Superior temporal gyrus (tissue), 1 donor: ENCODE results near the gene DFFA.
A peak's percentile ranks its signal among the peaks of the same experiment; 100 is the strongest.

Experiments
- DNase-seq: peaks from one replicate; pipeline ENCODE4 v3.0.0-alpha.2; 2016; ENCODE audit errors: extremely low spot score

Gene DFFA, protein sequence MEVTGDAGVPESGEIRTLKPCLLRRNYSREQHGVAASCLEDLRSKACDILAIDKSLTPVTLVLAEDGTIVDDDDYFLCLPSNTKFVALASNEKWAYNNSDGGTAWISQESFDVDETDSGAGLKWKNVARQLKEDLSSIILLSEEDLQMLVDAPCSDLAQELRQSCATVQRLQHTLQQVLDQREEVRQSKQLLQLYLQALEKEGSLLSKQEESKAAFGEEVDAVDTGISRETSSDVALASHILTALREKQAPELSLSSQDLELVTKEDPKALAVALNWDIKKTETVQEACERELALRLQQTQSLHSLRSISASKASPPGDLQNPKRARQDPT

DNA sequence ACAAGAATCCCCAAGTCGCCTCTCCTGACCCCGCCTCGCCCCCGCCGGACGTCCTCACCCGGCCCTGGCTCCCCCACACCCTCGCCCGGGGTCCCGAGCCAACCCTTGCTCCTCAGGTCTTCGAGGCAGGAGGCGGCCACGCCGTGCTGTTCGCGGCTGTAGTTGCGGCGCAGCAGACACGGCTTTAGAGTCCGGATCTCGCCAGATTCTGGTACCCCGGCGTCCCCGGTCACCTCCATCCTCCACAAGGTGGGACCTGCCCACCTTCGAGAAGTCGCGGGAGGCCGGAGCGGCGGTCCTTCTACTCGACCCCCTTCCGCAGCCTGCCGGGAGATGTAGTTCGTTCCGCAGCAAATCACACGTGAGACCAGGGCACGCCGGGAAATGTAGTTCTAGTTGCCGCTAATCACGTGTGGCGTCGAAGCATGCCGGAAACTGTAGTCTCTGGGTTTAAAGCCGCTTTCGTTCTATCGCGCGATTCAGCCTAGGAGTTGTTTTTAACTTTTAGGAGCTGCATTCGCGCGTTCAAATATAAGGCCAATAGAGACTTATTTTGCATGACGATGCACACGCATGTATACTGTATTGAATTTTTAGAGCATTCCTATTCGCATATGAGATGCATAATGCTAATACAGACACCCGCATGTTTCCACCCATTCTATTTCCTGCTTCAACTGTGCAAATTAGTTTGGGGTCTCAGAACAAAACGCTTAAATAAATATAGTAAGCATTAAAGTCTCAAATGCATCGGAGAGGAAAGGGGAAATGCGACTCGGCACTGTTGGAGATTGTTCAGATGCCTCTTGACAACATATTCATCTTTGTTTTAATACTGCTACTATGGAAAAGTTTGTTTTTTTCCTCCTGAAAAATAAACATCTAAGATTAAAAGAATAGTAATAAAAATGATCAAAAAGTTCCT is at the start of gene DFFA:
Gene DFFA, minus strand, starts transcription at position 310 of the 925 bp plus-strand sequence. Its CDS starts 71 bp downstream, at position 239.
- peak; percentile 99 for DNase-seq

DNA sequence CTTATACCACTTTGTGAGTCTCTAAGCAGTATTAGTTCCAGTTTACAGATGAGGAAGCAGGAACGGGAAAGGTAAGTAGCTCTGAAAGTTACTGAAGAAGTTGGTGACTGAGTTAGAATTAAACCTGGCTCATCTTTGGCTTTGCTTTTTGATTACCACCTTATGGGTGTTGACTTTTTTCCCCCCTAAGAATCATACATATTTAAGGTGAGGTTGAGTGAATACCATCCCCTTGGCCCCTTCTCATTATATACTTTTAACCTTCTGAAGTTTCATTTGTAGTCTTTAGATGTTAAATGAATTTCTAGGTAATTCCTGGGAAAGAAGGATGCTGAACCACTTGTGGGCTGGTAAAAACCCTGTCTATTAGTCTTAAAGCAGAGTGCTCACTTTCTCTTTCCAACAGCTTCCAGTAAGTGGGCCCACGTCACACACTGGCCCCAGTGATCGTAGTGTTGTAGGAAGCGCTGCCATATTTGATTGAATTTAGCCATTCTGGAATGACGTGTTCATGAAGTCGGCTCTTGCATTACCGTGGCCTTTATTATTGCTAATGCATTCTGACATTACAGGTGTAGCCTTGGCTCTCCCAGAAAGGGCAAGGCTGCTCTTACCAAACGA is 49.3 kb upstream of the DFFA start:
- DNase-seq = no peak

DNA sequence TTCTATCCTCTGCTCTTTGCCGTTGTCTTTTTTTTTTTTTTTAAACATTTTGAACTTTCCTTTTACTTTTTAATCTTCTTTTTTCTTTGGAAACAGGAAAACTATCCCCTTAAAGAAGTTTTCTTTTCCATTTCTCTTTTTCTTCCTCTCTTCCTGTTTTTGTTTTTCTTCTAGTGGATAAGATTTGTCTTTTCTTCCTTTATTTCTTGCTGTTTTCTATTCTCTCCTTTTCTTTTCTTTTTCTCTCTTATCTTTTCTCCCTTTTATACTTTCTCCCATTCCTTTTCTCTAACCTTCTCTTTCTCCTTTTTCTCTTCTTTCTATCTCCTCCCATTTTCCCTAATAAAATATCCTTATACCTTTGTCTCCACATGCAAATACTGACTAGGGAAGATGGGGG is 48.6 kb upstream of the DFFA start:
- DNase-seq = no peak

DNA sequence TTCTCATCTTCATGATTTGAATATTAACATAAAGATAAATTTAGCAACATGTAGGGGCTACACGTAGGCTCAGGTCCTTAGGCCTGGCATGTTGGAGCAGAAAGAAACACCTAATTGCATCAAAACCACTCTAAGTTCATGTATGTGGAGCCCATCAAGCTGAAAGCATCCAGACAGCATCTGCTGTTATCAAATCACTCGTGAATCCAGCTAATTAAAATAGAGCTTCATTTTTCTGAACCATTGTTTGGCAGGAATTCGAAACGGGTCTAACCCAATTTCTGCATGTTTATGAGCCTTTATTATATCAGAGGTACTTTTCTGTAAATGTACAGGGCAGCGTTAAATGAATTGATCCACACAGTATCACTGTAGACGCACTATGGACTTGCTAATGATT is 48.2 kb upstream of the DFFA start:
- DNase-seq = no peak

DNA sequence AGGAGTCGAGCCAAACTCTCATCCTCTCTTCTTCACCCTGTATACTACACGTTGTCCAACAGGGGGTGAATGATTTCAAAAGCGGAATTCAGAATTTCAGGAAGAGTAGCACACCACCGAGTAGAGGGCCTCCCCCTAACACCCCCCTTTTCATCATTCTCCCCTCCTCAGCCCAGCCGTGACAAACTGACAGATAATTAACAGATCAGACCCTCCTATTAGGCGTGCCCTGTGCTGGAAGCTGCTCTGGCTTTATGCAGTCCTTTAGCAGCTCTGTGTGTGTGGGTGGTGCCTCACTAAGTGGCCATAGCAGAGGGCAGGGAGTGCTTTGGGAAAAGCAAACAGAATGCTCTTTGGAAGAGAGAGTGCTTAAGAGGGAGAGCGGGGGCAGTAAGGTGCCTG is 46.7 kb upstream of the DFFA start:
- no peak for DNase-seq

DNA sequence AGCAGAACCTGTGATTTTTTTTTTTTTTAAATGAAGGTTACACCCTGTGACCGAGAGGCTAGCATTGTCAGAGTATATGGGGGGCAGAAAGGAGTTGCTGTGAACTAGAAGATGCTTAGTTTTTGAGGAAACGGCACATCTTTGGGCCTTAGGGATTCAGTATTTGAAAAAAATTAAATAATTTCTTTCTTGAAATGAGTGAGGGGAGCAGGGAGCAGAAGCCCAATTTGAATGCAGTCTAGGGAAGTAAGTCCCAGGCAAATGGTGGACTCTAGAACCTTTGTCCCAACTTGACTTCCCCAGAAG is 45.3 kb upstream of the DFFA start:
- DNase-seq = no peak

DNA sequence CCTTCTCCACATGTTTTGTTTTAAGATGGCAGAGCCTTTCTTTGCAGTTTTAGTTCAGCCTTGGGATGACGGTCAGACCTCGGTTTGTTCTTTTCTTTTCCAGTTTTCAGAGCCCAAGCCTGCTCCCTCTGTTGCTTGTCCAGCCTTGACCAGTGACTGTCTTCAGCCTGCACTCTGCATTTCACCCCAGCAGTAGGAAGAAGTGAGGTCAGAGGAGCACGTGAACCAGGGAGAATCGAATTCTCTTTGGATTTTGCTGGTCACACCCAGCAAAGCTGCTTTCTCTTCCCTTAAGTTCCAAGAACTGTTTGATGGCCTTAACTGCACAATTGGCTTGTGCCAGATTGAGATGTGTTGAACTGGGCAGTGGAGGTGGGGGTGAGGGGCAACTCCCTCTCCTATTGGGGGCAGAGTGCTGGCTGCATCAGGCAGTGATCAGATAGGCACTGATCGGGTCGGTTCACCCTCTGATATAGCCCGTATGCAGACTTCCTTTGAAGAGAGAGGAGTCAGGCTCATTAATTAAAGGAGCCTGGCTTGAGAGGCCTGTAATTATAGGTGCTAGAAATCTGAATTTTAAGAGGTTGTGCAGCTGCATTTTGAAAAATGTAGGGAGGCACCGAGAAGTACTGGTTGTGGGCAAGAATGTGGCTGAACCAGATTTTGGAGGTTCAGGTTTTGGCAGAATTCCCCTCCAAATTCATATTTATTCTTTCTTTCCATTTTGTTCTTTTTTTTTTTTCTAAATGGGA is 44.8 kb upstream of the DFFA start:
- DNase-seq = no peak

DNA sequence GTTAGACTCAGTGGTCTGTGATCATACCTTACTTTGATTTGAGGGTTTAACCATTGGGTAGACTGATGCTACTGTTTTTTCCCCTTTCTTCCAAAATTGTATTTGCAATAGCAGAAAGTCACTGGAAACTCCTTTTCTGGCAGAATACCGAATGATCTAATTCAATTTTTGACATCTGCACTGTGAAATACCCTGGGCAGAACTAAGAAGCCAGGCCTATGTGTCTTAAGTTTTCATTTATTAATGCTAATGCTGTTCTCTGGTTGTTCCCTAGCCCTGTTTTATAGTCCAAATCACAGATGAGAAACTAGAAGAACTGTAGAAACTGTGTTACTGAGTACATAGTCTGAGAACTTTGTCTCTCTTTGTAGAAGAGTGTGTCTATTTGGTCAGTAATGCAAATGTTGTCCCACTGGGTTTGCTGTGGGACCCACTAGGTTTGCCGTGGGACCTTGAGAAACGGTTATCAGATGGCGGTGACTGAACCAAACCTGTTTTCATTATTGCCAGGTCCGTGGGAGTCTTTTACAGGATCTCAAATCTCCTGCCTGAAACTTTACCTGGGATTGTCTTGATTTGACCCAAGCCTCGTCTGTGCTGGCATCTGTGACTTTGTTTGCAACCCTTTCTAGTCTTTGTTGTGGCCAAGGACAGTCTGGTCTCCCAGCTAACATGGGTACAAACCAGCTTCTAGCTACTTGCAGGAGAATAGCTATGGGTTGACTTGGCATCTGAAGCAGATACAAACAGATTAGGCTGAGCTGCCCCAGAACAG is 43.8 kb upstream of the DFFA start:
- DNase-seq = no peak

DNA sequence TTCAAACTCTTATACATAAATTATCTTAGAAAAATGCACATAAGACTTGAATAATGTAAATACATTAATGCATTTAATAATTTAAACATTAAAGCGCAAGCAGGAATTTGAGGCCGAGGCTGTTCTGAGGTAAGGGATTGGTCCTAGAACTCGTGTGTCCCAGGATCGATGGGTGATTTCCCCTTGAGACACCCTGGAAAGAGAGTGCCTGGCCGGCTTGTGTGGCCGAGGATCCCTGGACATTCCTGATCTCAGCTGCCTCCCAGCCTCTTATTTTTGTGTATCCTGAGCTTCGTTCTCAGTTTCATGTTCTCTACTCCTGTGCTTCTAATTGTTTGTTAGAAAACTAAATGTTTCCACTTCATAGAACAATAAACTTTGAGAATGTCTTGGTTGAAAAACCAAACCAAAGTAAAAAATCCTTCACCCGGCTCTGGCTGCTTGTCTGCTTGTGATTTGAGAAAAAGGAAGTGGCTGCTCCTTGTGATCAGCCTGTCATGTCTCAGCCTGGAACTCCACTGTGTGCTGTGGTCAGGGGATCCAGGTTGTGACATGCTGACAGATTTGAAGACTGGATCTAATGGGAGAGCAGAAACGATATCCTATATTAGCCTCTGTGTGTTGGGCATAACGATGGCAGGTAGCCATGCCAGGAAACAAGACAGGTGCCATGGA is 43.1 kb upstream of the DFFA start:
- no peak for DNase-seq

DNA sequence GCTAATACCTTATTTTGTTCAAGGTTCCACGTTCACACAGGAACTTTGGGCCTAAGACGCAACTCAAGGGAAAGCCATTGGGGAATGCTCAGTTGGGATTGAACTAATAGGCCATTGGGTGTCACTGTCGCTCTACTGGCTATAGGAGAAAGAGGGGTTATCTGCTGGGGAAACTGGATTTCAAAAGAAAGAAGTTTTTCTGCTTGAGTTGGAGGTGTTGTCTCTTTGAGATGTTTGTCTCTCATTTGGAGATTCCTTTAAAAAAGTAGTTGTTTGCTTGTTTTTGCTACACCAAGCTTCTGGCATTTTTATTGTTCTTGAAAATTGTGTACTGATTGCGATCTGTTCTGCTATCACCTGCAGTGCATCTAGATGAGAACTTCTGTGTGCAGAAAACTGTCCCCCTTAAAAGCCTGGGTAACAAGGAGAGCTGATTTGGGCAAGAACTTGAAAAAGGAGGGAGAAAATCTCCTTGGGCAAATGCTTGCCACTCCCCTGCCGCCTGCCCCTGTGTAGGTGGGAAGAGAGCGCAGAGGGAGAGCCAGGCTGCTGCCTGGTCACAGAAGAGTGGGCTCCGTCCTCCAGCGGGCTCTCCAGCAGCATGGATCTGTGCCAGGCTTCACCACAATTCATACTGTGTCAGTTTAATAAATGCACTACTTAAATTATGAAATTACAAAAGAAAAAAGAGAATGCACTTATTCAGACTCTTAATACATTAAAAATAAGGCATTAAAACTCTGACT is 42.3 kb upstream of the DFFA start:
- DNase-seq = peak; percentile 66

DNA sequence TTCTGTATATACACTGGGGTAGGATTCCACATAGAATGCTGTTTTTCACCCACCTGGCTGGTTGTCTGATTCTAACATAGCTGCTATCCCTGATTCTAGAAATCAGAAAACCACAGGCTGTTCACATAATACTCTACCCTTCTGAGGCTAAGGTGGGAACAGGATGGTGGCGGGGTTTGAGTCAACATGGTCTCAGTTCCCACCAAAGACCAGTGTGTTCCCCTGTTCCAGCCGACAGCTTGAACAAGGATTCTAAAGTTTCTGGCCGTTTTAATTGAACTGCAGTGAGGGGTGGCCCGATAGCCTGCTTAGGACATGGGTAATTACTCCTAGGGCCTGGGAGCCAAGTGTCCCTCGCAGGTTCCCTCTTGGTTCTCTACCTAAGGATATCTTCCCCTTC is 40.9 kb upstream of the DFFA start:
- DNase-seq = no peak

DNA sequence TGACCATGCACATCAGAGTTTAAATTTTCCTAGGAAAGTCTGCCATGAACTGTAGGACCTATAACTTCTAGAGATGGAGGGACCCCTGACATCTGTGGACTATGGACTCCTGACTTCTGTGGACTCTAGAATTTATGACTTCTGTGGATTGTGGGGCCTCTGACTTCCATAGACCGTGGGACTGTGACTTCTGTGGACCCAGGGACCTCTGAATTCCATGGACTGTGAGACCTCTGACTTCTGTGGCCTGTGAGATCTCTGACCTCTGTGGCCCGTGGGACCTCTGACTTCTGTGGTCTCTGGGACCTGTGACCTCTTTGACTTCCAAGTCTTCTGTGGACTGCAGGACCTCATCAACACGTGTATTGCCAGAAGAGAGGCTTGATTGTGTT is 39.2 kb upstream of the DFFA start:
- no peak for DNase-seq

DNA sequence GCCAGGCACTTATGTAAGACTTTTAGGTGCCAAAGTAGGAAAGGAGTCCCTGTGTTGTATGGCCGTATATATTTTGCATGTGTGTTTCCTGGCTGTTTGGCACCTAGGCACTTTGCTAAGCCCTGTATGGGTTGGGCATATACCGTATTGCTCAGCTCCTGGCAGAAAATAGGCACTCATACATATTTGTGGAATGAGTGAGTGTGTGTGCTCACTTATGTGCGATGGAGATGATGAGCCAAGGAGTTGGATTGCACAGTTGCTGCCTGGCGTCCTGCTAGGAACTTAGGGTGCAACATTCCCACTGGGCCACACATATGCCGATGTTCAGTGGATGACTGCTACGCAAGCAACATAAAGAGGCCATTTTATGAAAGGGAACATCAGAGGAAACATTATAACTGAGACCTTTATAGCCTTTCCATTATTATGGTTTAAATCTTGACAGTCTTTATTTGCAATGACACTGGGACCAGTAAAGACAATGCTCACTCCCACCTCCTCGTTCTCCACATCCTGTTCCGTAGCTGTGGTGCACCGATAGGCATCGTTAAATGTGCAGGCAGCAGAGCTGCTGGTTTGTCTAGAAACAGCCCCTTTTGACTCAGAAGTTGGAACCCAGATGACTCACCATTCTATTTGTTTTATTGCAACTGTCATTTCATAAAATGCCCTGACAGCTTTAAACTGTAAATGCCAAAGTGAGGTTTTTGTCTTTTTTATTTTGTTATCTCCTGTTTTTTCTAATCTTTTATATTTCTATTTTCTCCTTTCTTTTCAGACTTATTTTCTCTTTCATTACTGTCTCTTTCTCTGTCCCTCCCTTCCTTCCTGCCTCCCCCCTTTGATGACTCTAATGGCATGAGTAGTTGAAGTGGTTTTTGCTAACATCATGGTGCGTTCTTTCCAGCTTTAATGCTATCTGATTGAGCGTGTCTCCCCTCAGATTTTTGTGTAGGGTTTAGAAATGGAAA is 38.5 kb upstream of the DFFA start:
- DNase-seq = peak; percentile 38

DNA sequence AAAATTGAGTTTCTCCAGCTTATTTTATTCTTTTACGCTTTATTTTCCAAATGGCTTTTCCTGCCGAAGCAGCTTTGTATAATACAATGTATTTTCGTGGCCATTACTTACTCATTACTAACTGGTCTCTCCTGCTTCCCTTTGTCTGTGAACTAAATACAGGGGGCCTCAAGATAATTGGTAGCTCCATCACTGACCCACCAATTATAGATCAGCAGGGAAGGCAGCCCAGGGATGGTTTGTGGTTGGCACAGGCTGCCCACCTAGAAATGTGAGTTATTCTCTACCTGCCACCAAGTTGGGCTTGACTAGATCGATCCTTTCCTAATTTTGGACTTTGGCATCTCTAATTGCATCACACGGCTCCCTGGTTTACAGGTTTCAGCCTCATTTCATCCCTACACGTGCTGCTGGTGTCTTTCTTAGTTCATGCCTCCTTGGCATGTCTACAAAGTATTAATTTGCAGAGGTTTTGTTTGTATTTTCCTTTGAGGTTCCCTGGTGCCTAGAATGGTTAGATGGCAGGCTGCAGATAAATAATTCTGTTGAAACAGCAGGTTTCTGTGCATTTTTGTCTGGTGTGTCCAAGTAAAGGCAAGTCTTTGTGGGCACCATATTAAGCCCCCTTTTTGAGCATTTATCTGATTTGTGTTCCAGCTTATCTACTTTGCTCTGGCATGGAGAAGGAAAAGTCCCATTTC is 37.6 kb upstream of the DFFA start:
- no peak for DNase-seq

DNA sequence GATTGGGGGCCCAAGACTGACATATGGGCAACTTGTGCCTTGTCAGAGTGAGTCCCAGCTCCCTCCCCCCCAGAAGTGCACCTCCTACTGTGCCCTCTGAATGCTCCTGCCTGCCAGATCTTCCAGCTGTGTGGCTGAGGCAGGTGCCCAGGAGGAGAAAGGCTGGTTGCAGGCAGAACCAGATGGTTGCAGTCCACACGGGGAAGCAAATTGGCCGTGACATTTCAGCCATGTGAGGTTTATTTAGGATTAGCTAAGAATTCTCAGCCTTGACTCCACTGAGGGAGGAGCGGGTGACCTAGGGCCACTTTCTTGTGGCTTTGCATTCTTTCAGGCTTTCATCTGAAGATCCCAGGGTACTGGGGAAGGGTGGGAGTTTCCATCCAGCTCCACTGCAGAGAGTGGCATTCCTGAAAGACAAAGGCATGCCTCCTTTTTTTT is 36.2 kb upstream of the DFFA start:
- DNase-seq = no peak

DNA sequence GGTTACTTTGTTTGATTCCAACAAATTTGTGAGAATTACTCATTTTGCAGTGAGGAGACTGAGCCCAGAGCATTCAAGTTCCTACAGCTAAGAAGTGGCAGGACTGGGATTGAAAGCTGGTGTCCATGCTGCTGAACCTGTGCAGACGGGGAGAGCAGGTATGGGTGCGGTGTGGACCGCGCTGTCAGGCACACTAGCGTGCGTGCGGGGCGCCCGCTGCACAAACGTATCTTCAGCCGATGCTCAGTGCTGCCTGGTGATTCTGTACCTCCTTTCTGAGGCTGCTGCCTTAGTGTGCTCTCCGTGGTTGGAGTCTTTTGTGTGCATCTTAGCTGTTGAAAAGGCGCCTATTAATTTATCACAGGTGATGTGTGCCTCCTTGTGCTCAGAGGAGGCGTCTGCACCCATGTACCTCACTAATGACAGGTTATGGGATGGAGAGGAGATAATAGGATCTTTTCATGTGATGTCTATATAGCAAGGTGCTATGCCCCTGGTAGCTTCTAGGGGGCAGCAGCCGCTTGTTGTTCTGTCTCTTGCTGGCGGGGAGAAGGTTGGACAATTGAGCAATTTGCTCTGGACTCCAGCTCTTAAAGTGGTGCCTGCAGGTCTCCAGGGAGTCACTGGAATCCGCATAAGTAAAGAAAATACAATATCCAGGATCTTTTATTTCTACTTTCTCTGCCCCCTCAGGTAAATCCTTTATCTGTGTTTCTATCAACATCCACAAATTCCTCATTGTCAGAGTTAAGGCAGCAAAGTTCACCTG is 35.0 kb upstream of the DFFA start:
- peak; percentile 69 for DNase-seq

DNA sequence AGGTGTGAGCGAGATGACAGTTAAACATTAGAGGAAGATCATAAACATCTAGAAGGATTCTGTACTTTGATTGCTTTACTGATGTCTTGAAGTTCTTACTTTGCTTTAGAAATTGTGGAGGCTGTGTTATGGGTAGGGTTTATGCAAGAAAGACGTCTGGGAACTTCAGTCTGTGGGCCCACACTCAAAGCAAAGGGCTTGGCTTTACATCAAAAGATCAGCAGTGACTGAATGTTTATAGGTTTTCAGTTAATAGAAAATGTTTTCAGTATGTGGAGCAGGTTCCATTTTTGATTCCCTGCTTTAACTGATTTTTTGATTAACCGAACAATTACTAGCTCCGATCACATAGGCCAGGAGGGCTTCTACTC is 34.3 kb upstream of the DFFA start:
- DNase-seq = no peak
